ENCODE measurements around the gene SYT2. TPM values are rescaled to one million over a fixed set of nuclear protein-coding genes. Genes with fewer than 3 reads are reported as not detected.
"Not testable (repeated sequence)": the region's sequence is repeated elsewhere in the genome, so short reads cannot be mapped to it uniquely, and the experiment has no call there.

Gene SYT2
- total RNA-seq, 1 donor from 2014 or later, result not detected

DNA sequence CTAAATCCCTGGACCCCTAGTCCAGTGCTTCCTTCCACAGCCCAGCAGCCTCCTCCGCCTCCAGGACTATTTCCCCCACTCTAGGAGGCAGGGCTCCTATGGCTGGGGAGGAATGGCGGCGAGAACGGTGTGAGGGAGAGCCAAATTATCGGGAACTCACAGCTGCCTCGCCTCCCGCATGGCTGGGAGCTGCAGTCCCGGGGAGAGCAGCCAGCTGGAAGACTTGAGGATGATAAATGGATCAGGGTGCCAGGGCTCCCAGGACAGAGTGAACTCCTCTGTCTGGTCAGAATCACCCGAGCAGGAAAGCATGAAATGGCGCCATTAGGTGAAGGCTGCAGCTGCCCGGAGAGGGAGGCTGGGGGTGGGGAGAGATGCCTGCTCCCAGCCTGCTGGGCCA, 91.2 kb downstream of the SYT2 start:
- H3K4me3 Mint-ChIP-seq; H3K27ac Mint-ChIP-seq; H3K9me3 Mint-ChIP-seq; intact Hi-C loops (cut with micrococcal nuclease); H3K36me3 Mint-ChIP-seq (ENCODE audit: low read depth); DNase-seq (ENCODE audit: low spot score): not testable (repeated sequence)
- H3K27me3 Mint-ChIP-seq (ENCODE audit: insufficient read depth), result peaks cover 32% of the 10 kb centered on the region
- H3K4me1 Mint-ChIP-seq (ENCODE audit: low read depth), result peaks cover 22% of the 10 kb centered on the region

DNA sequence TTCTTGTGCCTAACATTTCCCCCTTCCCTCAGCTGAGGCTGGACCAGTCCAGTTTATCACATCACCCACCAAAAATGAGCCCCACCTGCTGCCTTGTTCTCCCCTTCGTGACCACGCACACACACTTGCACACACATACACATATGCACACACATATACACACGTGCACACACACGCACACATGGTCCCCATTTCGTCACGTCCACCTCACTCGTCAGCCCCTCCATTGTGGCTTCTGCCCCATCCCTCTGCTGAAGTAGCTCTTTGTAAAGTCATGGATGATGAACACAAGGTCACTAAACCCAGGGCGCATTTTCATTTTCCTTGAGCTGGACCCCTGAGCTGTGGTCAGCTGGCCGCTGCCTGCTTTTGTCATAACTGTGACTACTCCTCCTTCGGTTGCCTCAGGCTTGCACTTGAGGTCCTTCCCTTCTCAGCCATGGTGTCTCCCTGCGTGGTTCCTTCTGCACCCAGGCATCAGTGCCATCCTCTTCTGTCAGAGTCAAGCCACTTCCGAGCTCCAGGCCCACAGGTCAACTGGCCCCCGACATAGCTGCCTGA, 93.8 kb downstream of the SYT2 start:
- intact Hi-C loops (cut with micrococcal nuclease), result no loop called here
- Mint-ChIP-seq H3K4me1 (ENCODE audit: low read depth) (peaks cover 22% of the 10 kb centered on the region), H3K9me3 (no peaks in the 10 kb centered on the region), H3K27ac (peak overlapping the region; percentile 14), H3K27me3 (ENCODE audit: insufficient read depth) (peaks cover 25% of the 10 kb centered on the region), H3K36me3 (ENCODE audit: low read depth) (no peaks in the 10 kb centered on the region), H3K4me3 (no peak overlapping the region)
- DNase-seq (ENCODE audit: low spot score), result no peak

DNA sequence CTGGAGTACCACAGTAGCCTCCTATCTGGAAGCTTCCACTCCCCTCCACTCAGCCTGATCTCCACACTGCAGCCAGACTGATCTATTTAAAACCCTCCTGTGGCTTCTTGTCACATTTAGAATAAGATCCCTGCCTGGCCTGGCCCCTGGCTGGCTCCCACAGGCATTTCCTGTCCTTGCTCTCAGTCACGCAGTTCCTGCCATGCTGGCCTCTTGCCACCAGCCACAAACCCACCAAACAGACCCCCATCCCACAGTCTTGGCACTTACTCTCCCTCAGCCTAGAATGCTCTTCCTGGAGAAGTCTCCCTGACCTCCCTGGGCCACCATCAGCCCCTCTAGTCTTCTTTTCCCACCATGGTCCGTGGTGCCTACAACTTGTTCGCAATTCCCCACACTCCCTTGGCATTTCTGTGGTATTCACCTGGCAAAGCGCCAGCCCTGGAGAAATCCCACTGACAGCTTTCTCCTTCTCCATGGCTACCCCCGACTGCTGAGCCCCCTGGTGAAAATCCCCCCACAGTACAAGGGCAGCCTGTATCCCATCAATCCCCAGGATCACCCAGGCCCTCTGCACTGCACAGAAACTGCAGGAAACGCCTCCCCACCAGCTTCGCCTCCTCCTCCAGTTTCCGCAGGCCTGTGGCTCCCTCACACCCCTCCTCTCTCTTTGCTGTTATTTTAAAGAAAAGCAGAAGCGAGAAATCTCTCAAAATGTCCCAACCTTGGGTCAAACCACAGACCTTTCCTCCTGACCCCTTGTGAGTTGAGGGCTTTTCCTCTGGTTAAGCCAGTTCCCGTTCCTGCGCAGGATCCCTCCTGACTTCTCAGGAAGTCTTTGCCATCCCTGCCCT, 94.5 kb downstream of the SYT2 start:
- intact Hi-C loops (cut with micrococcal nuclease), result no loop called here
- Mint-ChIP-seq H3K4me1 (ENCODE audit: low read depth) (peaks cover 22% of the 10 kb centered on the region), H3K36me3 (ENCODE audit: low read depth) (no peaks in the 10 kb centered on the region), H3K9me3 (no peaks in the 10 kb centered on the region), H3K27ac (peak overlapping the region; percentile 3), H3K4me3 (no peak overlapping the region), H3K27me3 (ENCODE audit: insufficient read depth) (peaks cover 21% of the 10 kb centered on the region)
- no peak for DNase-seq (ENCODE audit: low spot score)

DNA sequence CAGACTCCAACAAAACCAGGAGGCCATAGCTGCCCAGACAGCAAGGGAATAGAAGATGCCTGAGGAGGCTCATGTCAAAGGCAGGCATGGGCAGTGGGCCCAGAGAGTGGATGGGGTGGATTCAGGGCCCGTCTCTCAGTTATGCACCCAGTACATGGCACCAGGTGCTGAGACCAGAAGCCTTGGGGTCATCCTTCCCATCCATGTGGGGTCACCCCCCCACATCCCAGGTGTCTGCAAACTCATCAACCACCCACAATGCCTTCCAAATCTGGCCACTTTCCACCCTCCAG, 95.1 kb downstream of the SYT2 start:
- intact Hi-C loops (cut with micrococcal nuclease); DNase-seq (ENCODE audit: low spot score); H3K4me3 Mint-ChIP-seq; H3K27ac Mint-ChIP-seq; H3K36me3 Mint-ChIP-seq (ENCODE audit: low read depth); H3K9me3 Mint-ChIP-seq: not testable (repeated sequence)
- Mint-ChIP-seq H3K27me3 (ENCODE audit: insufficient read depth) (peaks cover 17% of the 10 kb centered on the region), H3K4me1 (ENCODE audit: low read depth) (peaks cover 22% of the 10 kb centered on the region)

DNA sequence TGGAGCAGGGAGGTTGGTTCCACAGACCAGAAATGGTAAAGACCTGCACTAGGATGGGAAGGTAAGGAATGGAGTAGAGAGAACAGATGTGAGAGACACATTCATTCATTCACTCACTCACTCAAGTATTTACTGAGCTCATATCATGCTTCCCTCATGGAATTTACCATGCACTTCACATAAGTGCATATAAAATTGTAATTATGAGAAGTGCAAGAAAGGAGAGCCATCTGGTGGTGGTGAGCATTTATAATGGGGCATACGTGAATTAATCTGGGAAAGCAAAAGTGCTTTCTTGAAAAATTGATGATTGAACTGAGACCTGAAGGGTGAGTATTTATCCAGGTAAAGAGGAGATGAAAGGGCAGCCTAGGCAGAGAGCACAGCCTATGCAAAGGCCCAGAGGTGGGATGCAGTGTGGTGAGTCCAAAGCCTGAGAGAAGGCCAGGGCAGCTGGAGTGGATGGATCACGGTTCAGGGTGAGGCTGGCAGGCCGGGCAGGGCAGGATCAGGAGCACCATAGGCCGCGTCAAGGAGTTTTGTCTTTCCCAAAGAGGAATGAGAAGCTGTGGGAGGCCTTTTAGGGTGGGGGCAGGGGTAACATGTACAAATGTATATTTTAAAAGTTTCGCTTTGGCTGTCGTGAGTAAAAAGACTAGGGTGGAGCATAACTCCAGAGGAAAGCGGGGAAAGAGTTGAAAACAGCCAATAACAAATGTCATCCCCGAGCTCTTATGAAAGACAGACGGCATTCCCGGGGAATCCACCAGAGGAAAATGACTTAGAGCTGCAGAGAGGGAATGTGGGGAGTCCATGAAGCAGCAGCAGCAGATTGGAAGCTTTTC, 95.7 kb downstream of the SYT2 start:
- H3K27me3 Mint-ChIP-seq (ENCODE audit: insufficient read depth), result peaks cover 12% of the 10 kb centered on the region
- DNase-seq (ENCODE audit: low spot score); H3K27ac Mint-ChIP-seq; H3K4me3 Mint-ChIP-seq; H3K9me3 Mint-ChIP-seq; H3K36me3 Mint-ChIP-seq (ENCODE audit: low read depth): not testable (repeated sequence)
- intact Hi-C loops (cut with micrococcal nuclease), result loop anchor here (5.0 kb wide), 1 partner anchor 422 kb away; the partner anchor contains the start of gene LGR6
- H3K4me1 Mint-ChIP-seq (ENCODE audit: low read depth), result peaks cover 22% of the 10 kb centered on the region

DNA sequence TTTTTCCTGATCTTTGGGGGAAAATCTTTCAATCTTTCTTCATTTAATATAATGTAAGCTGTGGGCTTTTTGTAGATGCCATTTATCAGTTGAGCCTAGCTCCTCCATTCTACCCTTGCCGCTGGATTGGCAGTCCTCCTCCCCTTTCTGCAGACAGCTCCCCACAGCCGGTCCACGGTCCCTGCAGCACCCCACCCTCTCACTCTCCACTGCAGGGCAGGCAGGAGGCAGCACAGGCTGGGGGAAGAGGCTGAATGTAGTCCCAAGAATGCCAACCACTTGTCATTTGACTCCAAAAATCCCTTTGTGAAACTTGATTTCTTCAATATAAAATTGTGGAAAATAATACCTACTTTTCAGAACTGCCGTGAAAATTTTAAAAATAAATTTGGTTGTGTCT, 96.7 kb downstream of the SYT2 start:
- Mint-ChIP-seq H3K9me3 (no peaks in the 10 kb centered on the region), H3K27ac (no peak overlapping the region), H3K4me3 (no peak overlapping the region), H3K36me3 (ENCODE audit: low read depth) (no peaks in the 10 kb centered on the region), H3K27me3 (ENCODE audit: insufficient read depth) (peaks cover 11% of the 10 kb centered on the region), H3K4me1 (ENCODE audit: low read depth) (peaks cover 22% of the 10 kb centered on the region)
- intact Hi-C loops (cut with micrococcal nuclease), result loop anchor here (5.0 kb wide), 1 partner anchor 421 kb away; the partner anchor contains the start of gene LGR6
- DNase-seq (ENCODE audit: low spot score), result no peak

DNA sequence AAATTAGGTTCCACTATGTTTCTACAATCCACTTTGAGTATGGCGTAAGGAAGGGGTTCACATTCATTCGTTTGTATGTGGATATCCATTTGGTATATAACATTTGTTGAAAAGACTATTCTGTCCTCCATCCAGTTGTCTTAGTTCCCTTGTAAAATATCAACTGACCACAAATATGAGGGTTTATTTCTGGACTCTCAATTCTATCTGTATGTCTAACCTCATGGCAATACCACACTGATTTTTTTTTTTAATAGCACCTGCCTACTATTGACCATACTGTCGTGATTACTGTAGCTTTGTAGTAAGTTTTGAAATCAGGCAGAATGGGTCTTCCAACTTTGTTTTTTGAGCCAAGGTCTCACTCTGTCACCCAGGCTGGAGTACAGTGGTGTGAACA, 98.2 kb downstream of the SYT2 start:
- not testable (repeated sequence) for H3K36me3 Mint-ChIP-seq (ENCODE audit: low read depth); H3K4me3 Mint-ChIP-seq; DNase-seq (ENCODE audit: low spot score); H3K27me3 Mint-ChIP-seq (ENCODE audit: insufficient read depth); H3K9me3 Mint-ChIP-seq; H3K27ac Mint-ChIP-seq
- peaks cover 20% of the 10 kb centered on the region for H3K4me1 Mint-ChIP-seq (ENCODE audit: low read depth)
- intact Hi-C loops (cut with micrococcal nuclease), result loop anchor here (5.0 kb wide), 1 partner anchor 420 kb away; the partner anchor contains the start of gene LGR6

DNA sequence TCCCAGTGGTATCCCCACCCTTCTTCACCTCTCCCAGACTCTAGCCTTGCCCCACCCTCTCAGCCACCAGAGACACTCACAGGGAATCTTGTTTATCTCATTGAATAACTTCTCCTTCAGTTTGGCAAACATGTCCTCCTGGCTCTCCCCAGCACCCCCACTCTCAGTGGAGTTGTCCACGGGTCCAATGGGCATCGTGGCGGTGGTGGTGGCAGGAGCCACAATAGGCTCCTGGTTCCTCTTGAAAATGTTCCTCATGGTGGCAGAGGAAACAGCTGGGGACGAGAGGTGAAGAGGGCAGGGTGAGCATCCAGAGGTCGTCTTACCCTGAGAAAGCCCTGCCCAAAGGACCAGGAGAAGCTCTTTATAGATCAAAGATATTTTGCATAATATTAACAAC, 104.7 kb downstream of the SYT2 start:
- no peaks in the 10 kb centered on the region for H3K36me3 Mint-ChIP-seq (ENCODE audit: low read depth)
- no peak overlapping the region for H3K27ac Mint-ChIP-seq
- H3K27me3 Mint-ChIP-seq (ENCODE audit: insufficient read depth), result peaks cover 5% of the 10 kb centered on the region
- H3K9me3 Mint-ChIP-seq, result no peaks in the 10 kb centered on the region
- no peak for DNase-seq (ENCODE audit: low spot score)
- no peak overlapping the region for H3K4me3 Mint-ChIP-seq
- H3K4me1 Mint-ChIP-seq (ENCODE audit: low read depth), result no peaks in the 10 kb centered on the region
- intact Hi-C loops (cut with micrococcal nuclease), result no loop called here

DNA sequence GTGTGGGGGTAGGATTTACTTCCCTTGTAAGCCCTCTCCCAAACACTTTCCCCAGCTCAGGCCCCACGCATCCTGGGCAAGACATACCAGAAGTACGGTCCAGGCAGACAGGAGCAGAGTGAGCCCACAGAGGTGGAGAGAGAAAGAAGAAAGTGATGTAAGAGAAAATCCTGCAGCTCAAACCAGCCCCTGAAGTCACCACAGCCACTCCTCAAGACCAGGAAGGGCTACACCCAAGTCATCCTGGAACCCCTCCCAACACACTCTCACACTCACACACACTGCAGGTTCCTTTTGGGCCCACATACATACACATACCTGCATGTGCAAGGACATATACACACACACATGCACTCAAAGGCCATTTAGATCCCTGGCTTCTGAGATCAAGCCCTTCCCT, 106.8 kb downstream of the SYT2 start:
- H3K36me3 Mint-ChIP-seq (ENCODE audit: low read depth), result no peaks in the 10 kb centered on the region
- H3K4me1 Mint-ChIP-seq (ENCODE audit: low read depth), result no peaks in the 10 kb centered on the region
- H3K4me3 Mint-ChIP-seq, result no peak overlapping the region
- no peaks in the 10 kb centered on the region for H3K9me3 Mint-ChIP-seq
- intact Hi-C loops (cut with micrococcal nuclease), result no loop called here
- H3K27ac Mint-ChIP-seq, result no peak overlapping the region
- DNase-seq (ENCODE audit: low spot score), result no peak
- peaks cover 4% of the 10 kb centered on the region for H3K27me3 Mint-ChIP-seq (ENCODE audit: insufficient read depth)

DNA sequence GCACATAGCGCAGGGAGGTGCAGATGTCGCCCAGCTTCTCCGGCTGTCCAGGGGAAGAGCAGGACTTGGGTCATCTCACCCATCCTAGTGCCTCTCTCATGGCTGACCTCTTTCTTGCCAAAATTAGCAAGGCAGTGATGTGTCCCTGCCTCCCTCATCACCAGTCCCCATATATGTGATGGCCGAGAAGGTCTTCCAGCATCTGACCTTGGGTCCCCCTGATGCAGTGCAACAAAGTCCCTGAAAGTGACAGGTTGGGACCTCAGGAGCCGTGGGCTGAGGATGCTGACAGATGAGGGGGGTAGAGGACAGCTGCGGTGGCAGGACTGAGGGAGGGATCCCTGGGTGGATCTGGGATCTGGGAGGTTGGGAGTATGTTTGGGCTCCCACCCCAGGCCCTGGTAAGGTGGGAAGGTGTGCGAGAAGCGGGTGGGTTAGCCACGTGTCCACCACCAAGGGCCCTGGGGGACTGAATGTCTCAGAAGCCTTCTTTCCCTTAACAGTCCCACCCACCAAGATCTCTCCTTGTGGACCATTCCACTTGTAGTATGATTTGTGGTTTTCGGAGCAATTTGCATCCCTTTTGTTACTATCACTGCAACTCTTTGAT, 109.7 kb downstream of the SYT2 start:
- Mint-ChIP-seq H3K27me3 (ENCODE audit: insufficient read depth) (peaks cover 5% of the 10 kb centered on the region), H3K27ac (no peak overlapping the region)
- intact Hi-C loops (cut with micrococcal nuclease), result loop anchor here (1.0 kb wide), 1 partner anchor 99 kb away; no protein-coding TSS in a partner anchor

DNA sequence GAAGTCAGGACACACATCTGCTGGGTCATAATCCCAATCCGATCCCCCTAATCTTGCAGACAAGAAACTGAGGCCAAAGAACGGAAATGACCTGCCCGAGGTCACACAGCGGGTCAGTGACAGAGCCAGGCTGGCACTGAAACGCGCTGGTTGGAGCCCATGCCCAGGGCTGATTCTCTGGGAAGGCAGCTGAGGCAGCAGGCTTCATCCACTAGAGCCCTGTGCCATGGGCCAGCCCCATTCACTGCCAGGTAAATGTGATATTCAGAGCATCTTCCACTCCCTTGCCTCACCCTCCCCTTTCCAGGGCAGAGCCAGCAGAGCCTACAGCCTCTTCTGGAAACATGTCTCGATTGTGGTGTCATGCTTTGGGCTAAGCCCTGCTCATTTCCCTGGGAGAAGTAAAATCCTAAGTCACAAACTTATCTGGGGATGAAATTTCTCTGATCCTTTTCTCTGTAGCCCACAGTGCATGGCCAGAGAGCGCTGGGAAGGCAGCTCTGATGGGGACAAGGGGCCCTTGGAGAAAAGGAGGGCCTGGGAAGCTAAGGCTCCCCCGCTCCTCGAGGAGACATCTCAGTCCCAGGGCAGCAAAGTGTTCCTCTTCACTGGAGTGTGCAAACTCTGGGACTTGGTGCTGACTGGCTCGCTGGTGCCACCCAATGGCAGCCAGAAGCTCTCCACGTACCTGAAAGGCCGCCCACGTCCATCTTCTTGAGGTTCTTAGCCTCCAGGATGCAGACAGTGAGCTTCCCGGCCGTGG, 110.4 kb downstream of the SYT2 start:
- Mint-ChIP-seq H3K9me3 (no peaks in the 10 kb centered on the region), H3K4me1 (ENCODE audit: low read depth) (no peaks in the 10 kb centered on the region), H3K27me3 (ENCODE audit: insufficient read depth) (peaks cover 5% of the 10 kb centered on the region), H3K27ac (no peak overlapping the region), H3K4me3 (no peak overlapping the region), H3K36me3 (ENCODE audit: low read depth) (no peaks in the 10 kb centered on the region)
- intact Hi-C loops (cut with micrococcal nuclease), result loop anchor here (1.0 kb wide), 1 partner anchor 99 kb away; no protein-coding TSS in a partner anchor
- DNase-seq (ENCODE audit: low spot score), result no peak

More for the DNA sequence above, 109.7 kb downstream of the SYT2 start:
- no peaks in the 10 kb centered on the region for H3K4me1 Mint-ChIP-seq (ENCODE audit: low read depth)
- no peak overlapping the region for H3K4me3 Mint-ChIP-seq
- no peak for DNase-seq (ENCODE audit: low spot score)
- no peaks in the 10 kb centered on the region for H3K9me3 Mint-ChIP-seq
- no peaks in the 10 kb centered on the region for H3K36me3 Mint-ChIP-seq (ENCODE audit: low read depth)

DNA sequence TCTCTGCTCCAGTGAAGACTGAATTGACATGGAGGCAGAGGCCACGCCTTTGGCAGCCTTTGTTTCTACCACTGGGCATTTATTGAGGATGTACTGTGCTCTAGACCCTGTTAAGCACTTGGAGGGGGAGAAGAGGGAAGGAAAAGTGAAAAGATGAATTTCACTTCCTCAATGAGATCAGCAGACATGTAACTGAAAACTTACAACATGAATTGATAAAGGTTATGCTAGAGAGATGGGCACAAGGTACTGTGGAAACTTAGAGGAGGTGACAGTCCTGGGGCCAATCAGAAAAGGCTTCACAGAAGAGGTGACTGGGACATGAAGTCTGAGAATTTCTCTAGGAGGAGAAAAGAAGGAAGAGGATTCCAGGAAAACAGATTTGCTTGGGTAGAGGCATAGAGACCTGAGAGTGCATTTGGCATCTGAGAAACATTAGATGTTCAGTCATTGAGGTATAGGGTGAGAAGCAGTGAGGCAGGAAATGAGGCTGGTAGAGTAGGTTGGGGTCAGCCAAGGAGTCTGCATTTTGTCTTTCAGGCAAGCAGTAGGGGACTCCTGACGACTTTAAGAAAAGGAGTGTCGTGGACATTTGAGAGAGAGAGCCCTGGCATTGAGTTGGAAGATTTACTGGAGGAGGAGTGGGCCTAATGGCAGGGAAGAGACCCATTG, 113.0 kb downstream of the SYT2 start:
- DNase-seq (ENCODE audit: low spot score), result no peak
- Mint-ChIP-seq H3K36me3 (ENCODE audit: low read depth) (no peaks in the 10 kb centered on the region), H3K4me1 (ENCODE audit: low read depth) (no peaks in the 10 kb centered on the region), H3K4me3 (no peak overlapping the region), H3K27ac (no peak overlapping the region), H3K27me3 (ENCODE audit: insufficient read depth) (peaks cover 3% of the 10 kb centered on the region), H3K9me3 (no peaks in the 10 kb centered on the region)
- intact Hi-C loops (cut with micrococcal nuclease), result no loop called here
